ENCODE data around the gene KCNIP3.

Gene KCNIP3

DNA sequence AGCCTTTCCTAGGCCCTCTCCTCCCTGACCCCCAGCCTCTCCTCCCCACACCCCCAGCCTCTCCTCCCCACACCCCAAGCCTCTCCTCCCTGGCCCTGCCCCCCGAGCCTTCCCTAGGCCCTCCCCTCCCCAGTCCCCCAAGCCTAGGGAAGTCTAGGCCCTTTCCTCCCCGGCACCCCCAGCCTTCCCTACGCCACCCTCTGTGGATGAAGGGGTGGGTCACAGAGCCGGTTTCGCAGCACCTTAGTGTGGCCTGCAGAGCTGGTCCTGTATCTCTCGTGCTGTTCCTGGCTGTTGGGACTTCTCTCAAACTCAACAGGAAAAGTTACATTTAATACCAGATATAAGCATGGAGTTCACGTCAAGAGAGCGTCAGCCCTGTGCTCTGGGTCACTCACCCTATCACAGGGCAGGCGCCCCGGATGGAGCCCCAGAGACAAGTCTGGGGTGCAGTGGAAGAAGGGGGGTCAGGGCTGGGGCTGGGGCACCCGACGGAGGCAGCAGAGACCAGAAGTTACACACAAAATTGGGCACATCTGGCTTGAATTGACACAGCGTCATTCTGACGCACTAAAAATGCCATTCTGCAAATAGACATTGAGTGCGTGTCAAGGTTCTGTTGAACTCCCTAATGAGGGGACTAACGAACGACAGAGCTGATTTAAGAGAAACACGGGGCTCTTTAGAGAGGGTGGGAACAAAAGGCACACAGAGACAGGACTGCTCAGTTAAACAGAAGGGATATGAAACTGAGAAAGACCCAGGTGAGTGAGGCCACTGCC lies 24.0 kb downstream of the KCNIP3 start:
- Histone ChIP-seq H2AFZ (ENCODE audit: low read length, unreplicated experiment) (no peak overlapping the region), H3K27ac (ENCODE audit: low read depth, low read length) (no peak overlapping the region), H3K4me1 (ENCODE audit: control insufficient read depth, insufficient read depth, low read length, unreplicated experiment) (peaks cover 16% of the 10 kb centered on the region), H3K4me3 (ENCODE audit: low read depth, low read length) (no peak overlapping the region), H3K27me3 (ENCODE audit: insufficient read depth, low read length) (no peaks in the 10 kb centered on the region), H3K36me3 (ENCODE audit: insufficient read depth, low read length) (no peaks in the 10 kb centered on the region), H3K79me2 (ENCODE audit: control insufficient read depth, insufficient read depth, low read length, unreplicated experiment) (no peaks in the 10 kb centered on the region)

DNA sequence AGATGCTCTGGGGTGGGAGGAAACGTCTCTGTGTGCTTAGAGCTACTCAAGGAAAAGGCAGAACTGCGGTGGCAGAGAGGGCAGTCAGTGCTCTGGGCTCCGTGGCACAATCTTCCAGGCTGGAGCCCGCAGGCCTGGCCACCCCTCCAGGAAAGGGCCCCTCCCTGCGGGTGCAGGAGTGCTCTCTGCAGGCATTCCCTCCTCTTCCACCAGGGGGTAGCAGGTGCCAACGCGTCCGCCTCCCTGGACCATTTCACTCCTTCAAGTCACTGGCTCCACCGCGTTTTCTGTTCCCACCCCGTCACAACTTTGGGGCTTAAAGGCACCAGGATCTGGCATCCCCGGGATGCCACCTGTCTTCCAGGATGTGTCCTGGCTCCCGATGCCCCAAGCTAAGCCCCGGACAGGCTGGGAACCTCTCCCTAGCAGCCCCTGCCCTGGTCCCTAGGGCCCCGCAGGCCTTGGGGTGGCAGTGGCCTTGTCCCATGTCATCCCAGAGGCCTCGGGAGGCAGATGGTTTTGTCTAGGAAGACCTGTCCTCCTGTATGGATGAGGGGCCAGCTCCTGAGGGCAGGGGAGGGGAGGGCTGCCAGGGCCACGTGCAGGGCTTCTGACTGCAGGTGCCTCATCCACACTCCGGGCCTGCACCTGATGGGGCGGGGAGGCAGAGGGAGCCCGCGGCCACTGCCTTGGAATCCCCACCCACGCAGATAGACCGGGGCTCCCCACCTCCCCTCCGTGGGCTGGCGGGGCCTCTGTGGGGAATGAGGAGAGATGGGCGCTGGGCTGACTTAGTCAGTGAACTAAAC lies 26.4 kb downstream of the KCNIP3 start:
- no peak overlapping the region for H2AFZ ChIP-seq (ENCODE audit: low read length, unreplicated experiment)
- no peaks in the 10 kb centered on the region for H3K36me3 ChIP-seq (ENCODE audit: insufficient read depth, low read length)
- no peaks in the 10 kb centered on the region for H3K27me3 ChIP-seq (ENCODE audit: insufficient read depth, low read length)
- H3K27ac ChIP-seq (ENCODE audit: low read depth, low read length), result no peak overlapping the region
- H3K4me1 ChIP-seq (ENCODE audit: control insufficient read depth, insufficient read depth, low read length, unreplicated experiment), result no peaks in the 10 kb centered on the region
- no peaks in the 10 kb centered on the region for H3K79me2 ChIP-seq (ENCODE audit: control insufficient read depth, insufficient read depth, low read length, unreplicated experiment)
- H3K4me3 ChIP-seq (ENCODE audit: low read depth, low read length), result no peak overlapping the region

DNA sequence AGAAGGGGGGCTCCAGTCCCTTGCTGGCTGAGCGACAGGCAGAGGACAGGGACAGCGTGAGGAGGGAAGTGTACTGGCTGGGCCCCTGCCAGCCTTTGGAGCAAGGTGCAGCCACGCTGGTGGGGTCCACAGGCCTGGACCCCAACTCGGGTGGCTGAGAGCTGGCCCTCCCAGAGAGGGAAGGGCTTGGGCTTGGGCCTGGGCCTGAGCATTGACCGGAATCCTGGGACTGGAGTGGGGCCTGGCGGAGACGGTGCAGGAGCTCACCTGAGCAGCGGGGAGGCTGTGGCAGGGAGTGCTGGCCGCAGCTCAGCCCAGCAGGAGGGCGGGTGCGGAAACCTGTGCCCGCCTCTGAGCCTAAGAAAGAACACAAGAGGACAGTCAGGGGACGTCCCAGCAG lies 27.9 kb downstream of the KCNIP3 start:
- Histone ChIP-seq H3K79me2 (ENCODE audit: control insufficient read depth, insufficient read depth, low read length, unreplicated experiment) (no peaks in the 10 kb centered on the region), H3K27ac (ENCODE audit: low read depth, low read length) (no peak overlapping the region), H3K4me3 (ENCODE audit: low read depth, low read length) (no peak overlapping the region), H3K27me3 (ENCODE audit: insufficient read depth, low read length) (no peaks in the 10 kb centered on the region), H2AFZ (ENCODE audit: low read length, unreplicated experiment) (no peak overlapping the region), H3K4me1 (ENCODE audit: control insufficient read depth, insufficient read depth, low read length, unreplicated experiment) (no peaks in the 10 kb centered on the region), H3K36me3 (ENCODE audit: insufficient read depth, low read length) (no peaks in the 10 kb centered on the region)

DNA sequence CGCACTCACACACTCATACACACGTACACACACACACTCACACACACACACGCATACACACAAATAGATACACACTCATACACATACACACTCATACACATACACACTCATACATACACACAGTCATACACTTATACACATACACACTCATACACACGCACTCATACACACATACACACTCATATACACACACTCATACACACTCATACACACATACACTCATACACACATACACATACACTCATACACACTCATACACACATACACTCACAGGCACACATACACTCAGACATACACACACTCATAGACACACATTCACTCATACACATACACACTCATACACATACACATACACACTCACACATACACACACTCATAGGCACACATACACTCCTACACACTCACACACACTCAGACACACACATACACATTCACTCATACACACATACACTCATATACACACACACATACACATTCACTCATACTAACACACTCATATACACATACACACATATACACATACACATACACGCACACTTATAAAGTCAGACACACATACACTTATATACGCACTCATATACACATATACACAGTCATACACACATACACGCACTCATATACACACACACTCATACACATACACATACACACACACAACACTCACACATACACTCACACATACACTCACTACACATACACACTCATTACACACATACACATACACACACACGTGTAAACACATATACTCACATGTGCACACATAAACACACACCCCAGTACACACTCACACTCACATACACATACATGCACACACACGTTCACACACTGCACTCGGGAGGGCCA lies 28.7 kb downstream of the KCNIP3 start:
- Histone ChIP-seq H3K27me3 (ENCODE audit: insufficient read depth, low read length) (no peaks in the 10 kb centered on the region), H3K27ac (ENCODE audit: low read depth, low read length) (no peak overlapping the region), H3K4me1 (ENCODE audit: control insufficient read depth, insufficient read depth, low read length, unreplicated experiment) (no peaks in the 10 kb centered on the region), H3K36me3 (ENCODE audit: insufficient read depth, low read length) (no peaks in the 10 kb centered on the region), H2AFZ (ENCODE audit: low read length, unreplicated experiment) (no peak overlapping the region), H3K79me2 (ENCODE audit: control insufficient read depth, insufficient read depth, low read length, unreplicated experiment) (no peaks in the 10 kb centered on the region), H3K4me3 (ENCODE audit: low read depth, low read length) (no peak overlapping the region)

DNA sequence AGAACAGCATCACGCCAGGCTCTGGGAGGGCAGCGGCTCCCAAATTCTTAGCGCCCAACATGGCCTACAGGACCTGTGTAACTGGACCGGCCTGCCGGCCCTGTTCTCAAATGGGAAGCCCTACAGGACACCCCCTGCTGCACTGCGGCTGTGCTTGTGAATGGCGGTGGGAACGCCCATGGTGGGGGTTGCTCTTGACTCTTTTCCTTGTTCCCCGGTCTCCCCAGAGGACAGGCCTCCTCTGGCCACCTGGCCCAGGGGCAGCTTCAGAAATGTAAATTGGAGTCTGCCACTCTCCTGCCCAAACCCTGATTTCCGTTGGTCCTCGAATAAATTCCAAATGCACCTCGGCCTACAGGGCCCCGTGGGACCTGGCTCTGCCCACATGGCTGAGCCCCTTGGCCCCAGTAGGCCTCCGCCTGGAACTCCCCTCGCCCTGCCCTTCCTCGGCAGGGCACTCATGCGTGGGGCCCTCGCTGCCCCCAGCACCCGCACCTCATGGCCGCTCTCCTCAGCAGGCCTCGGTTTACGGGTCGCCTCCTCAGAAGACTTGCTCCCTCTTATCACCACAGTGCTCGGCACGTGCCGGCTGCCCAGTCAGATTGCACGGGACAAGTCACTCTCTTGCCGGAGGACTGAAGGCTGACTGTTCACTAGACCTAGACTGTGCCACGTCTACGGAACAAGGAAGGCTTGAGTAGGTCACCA lies 29.4 kb downstream of the KCNIP3 start:
- Histone ChIP-seq H3K36me3 (ENCODE audit: insufficient read depth, low read length) (no peaks in the 10 kb centered on the region), H2AFZ (ENCODE audit: low read length, unreplicated experiment) (no peak overlapping the region), H3K4me1 (ENCODE audit: control insufficient read depth, insufficient read depth, low read length, unreplicated experiment) (no peaks in the 10 kb centered on the region), H3K27me3 (ENCODE audit: insufficient read depth, low read length) (no peaks in the 10 kb centered on the region), H3K79me2 (ENCODE audit: control insufficient read depth, insufficient read depth, low read length, unreplicated experiment) (no peaks in the 10 kb centered on the region), H3K27ac (ENCODE audit: low read depth, low read length) (no peak overlapping the region), H3K4me3 (ENCODE audit: low read depth, low read length) (no peak overlapping the region)

DNA sequence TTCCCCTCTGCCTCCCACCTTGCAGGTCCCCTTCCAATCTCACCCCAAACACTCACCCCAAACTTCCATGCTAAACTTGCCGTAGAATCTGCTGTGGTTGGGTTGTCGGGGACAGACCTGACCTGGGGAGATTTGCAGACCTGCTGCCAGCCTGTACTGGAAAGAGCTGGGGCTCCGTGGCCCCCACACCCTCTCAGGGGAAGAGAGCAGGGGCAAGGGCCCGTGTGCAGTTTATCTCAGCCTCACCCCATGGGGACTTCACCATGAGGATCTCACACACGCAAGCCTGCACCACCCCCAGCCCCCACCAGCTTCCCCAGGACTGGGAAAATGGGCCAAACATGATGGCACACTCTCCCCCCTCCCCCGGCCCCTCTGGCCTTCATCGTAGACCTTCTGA lies 30.7 kb downstream of the KCNIP3 start:
- H3K4me1 ChIP-seq (ENCODE audit: control insufficient read depth, insufficient read depth, low read length, unreplicated experiment), result no peaks in the 10 kb centered on the region
- H3K4me3 ChIP-seq (ENCODE audit: low read depth, low read length), result no peak overlapping the region
- no peak overlapping the region for H2AFZ ChIP-seq (ENCODE audit: low read length, unreplicated experiment)

DNA sequence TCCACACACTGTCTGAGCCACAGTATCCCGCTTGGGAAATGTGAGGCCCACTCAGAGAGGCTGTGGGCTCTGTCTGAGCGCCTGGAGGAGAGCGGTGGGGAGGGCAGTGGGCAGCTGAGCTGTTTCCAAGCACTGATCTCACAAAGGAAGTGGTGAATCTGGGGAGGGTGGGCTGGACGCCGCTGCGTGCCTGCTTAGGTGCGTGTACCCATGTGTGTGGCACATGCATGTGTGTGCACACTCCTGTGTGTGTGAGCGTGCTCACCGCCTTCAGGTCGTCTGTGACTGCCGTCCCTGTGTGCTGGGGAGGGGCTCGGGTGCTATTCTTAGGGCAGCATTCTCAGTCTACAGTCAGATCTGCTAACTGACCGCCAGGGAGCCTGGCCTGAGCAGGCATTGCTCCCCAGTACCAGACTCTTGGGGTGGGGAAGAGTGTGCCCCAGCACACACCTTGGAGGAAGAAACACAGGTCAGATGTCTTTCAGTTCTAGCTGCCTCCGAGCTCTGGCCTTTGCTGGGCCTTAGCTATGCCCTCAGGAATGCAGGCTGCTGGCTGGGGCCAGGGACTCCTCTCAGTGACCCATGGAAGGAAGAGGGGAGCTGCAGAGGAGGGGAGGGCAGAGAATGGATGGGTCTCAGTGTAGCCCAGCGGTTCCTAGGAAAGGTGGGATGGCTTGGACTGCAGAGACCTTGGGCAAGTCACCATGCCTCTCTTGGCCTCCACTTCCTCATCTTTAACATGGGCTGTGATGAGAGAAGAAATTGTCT lies 31.4 kb downstream of the KCNIP3 start:
- H3K27me3 ChIP-seq (ENCODE audit: insufficient read depth, low read length), result no peaks in the 10 kb centered on the region
- H3K36me3 ChIP-seq (ENCODE audit: insufficient read depth, low read length), result no peaks in the 10 kb centered on the region
- no peaks in the 10 kb centered on the region for H3K79me2 ChIP-seq (ENCODE audit: control insufficient read depth, insufficient read depth, low read length, unreplicated experiment)
- H3K27ac ChIP-seq (ENCODE audit: low read depth, low read length), result no peak overlapping the region
- no peak overlapping the region for H2AFZ ChIP-seq (ENCODE audit: low read length, unreplicated experiment)
- no peak overlapping the region for H3K4me3 ChIP-seq (ENCODE audit: low read depth, low read length)
- H3K4me1 ChIP-seq (ENCODE audit: control insufficient read depth, insufficient read depth, low read length, unreplicated experiment), result peaks cover 4% of the 10 kb centered on the region

More for the DNA sequence above, 30.7 kb downstream of the KCNIP3 start:
- no peaks in the 10 kb centered on the region for H3K79me2 ChIP-seq (ENCODE audit: control insufficient read depth, insufficient read depth, low read length, unreplicated experiment)
- no peaks in the 10 kb centered on the region for H3K36me3 ChIP-seq (ENCODE audit: insufficient read depth, low read length)
- no peaks in the 10 kb centered on the region for H3K27me3 ChIP-seq (ENCODE audit: insufficient read depth, low read length)
- no peak overlapping the region for H3K27ac ChIP-seq (ENCODE audit: low read depth, low read length)

DNA sequence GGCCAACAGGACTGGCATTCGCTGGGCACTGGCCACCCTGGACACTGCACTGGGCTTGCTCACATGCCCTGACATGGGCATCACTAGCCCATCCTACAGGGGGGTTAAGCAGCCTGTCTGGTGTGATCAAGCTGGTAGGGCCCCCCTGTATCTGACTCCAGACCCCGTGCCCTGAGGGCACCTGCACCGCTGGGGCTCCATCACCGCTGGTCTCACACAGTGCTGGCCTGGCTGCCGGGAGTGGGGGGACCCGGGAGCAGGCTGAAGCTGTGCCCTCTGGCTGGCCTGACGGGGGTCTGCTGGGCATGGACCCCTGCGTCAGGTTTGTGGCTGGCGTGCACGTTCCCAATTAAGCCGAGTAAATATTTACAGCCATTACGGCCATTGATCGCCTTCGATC lies 32.3 kb downstream of the KCNIP3 start:
- no peak overlapping the region for H2AFZ ChIP-seq (ENCODE audit: low read length, unreplicated experiment)
- peaks cover 13% of the 10 kb centered on the region for H3K4me1 ChIP-seq (ENCODE audit: control insufficient read depth, insufficient read depth, low read length, unreplicated experiment)
- H3K27ac ChIP-seq (ENCODE audit: low read depth, low read length), result no peak overlapping the region
- H3K27me3 ChIP-seq (ENCODE audit: insufficient read depth, low read length), result no peaks in the 10 kb centered on the region
- no peak overlapping the region for H3K4me3 ChIP-seq (ENCODE audit: low read depth, low read length)
- H3K36me3 ChIP-seq (ENCODE audit: insufficient read depth, low read length), result no peaks in the 10 kb centered on the region
- no peaks in the 10 kb centered on the region for H3K79me2 ChIP-seq (ENCODE audit: control insufficient read depth, insufficient read depth, low read length, unreplicated experiment)

DNA sequence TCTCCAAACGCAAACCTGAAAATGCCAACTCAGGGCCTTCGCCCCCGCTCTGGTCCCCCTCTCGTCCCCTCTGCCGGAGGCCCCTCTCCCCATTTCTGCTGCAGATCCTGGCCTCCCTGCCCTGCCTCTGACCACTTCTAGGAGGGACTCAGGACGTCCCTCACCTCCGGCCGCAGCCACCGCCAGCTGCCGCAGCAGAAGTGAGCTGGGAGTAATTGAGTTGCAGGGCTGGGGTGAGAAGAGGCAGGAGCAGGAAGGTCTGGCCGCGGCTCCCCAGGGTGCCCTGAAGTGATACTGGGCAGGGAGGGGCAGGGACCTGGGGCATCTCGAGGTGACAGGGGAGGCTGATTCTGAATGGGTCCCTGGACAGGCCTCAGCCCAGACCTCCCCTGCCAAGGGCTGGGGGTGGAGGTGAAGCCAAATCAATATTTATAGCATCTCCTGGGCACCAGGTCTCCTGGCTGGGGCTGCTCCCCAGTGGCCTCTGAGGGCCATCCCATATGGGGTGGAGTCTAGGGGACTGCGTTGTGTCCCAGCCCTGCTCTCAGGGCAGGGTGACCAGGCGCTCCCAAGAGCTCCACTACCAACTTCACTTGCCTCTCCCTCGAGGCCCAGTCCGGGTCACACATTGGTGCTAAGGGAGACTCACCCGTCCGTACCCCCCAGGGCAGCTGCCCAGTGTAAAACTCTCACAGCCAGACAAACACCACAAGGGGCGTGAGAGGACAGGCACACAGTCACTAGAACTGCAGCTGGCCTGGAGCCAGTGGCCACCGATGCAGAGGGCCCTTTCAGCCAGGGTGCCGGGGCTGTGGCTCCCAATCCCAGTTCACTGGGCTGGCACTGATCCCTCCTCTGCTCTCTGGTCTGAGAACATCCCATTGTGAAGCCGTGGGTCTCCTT lies 33.0 kb downstream of the KCNIP3 start:
- Histone ChIP-seq H3K36me3 (ENCODE audit: insufficient read depth, low read length) (no peaks in the 10 kb centered on the region), H3K79me2 (ENCODE audit: control insufficient read depth, insufficient read depth, low read length, unreplicated experiment) (no peaks in the 10 kb centered on the region), H3K27me3 (ENCODE audit: insufficient read depth, low read length) (no peaks in the 10 kb centered on the region), H3K27ac (ENCODE audit: low read depth, low read length) (no peak overlapping the region), H3K4me1 (ENCODE audit: control insufficient read depth, insufficient read depth, low read length, unreplicated experiment) (peaks cover 20% of the 10 kb centered on the region), H3K4me3 (ENCODE audit: low read depth, low read length) (no peak overlapping the region), H2AFZ (ENCODE audit: low read length, unreplicated experiment) (no peak overlapping the region)
